ENCODE measurements around the gene ZNF428. TPM values are rescaled to one million over a fixed set of nuclear protein-coding genes. Genes with fewer than 3 reads are reported as not detected.

The ZNF428 gene
- total RNA-seq, 1 donor from 2014 or later, result 87.5 TPM

DNA sequence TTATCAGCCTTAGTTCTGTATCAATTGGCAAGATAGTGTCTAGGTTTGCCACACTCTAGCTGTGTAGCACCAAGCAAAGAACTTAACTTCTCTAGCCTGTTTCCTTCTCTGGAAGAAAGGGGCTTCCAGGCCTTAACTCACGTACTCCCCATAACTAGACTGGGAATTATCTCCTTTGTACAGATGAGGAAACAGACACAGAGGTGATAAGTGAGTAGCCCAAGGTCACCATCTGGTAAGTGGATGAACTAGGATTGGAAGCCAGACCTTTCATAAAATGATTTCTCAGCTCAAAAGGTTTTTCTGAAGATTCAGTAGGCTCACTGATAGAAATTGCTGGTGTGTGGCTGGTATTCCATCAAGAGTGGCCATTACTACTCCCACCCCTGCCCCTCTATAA lies 3.1 kb downstream of the ZNF428 start:
- no peak for DNase-seq (ENCODE audit: low spot score, unreplicated experiment)
- TF ChIP-seq, protein P1, sequence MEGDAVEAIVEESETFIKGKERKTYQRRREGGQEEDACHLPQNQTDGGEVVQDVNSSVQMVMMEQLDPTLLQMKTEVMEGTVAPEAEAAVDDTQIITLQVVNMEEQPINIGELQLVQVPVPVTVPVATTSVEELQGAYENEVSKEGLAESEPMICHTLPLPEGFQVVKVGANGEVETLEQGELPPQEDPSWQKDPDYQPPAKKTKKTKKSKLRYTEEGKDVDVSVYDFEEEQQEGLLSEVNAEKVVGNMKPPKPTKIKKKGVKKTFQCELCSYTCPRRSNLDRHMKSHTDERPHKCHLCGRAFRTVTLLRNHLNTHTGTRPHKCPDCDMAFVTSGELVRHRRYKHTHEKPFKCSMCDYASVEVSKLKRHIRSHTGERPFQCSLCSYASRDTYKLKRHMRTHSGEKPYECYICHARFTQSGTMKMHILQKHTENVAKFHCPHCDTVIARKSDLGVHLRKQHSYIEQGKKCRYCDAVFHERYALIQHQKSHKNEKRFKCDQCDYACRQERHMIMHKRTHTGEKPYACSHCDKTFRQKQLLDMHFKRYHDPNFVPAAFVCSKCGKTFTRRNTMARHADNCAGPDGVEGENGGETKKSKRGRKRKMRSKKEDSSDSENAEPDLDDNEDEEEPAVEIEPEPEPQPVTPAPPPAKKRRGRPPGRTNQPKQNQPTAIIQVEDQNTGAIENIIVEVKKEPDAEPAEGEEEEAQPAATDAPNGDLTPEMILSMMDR (IDR thresholded peaks at IDR 0.05; ENCODE audit: unreplicated experiment), result no peak
- Mint-ChIP-seq H3K9me3 (ENCODE audit: low read depth) (no peaks in the 10 kb centered on the region), H3K36me3 (ENCODE audit: insufficient read depth) (peaks cover 18% of the 10 kb centered on the region), H3K27ac (no peak overlapping the region), H3K4me3 (ENCODE audit: low read depth) (no peak overlapping the region), H3K4me1 (ENCODE audit: low read depth) (peaks cover 10% of the 10 kb centered on the region), H3K27me3 (no peaks in the 10 kb centered on the region)

DNA sequence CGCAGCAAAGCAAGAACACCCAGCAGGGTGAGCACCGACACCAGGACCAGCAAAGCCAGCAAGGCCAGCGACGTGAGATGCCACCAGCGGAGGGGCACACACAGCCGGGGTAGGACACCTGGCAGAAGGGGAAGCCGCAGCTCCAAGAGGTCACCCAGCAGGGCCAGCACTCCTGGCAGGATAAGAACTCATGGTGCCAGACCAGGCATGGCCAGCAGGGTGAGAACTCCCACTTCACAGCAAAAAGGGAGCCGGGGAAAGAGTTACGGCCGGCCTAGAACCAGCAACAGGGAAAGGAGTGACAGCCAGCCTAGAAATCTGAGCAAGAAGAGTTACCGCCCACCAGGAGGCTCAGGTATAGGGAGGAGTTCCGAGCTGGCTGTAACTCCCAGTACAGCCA lies 7.1 kb downstream of the ZNF428 start:
- Mint-ChIP-seq H3K9me3 (ENCODE audit: low read depth) (no peaks in the 10 kb centered on the region), H3K4me3 (ENCODE audit: low read depth) (no peak overlapping the region), H3K27ac (no peak overlapping the region), H3K27me3 (no peaks in the 10 kb centered on the region), H3K4me1 (ENCODE audit: low read depth) (no peaks in the 10 kb centered on the region), H3K36me3 (ENCODE audit: insufficient read depth) (peaks cover 20% of the 10 kb centered on the region)
- DNase-seq (ENCODE audit: low spot score, unreplicated experiment), result no peak
- TF ChIP-seq, protein P1 (IDR thresholded peaks at IDR 0.05; ENCODE audit: unreplicated experiment), result no peak

DNA sequence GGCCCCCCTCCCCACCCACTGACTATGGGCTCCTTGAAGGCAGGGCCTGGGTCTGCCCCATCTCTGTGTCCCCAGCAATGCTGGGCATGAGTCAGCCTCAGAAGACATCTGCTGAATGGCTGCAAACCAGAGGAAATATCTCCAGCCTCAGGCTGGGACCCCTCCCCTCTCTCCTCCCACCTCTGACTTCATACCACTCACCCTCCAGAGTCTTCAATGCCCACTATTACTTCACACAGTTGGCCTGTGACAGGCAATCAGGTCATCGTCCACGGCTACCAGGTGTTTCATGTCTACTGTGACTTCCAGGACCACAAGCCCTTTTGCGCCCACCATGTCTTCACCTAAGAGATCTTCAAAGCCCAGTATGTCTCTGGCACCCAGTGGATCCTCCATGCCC lies 7.6 kb downstream of the ZNF428 start, which contains the start of gene SRRM5:
Gene SRRM5, plus strand, starts transcription at position 301 of the 400 bp plus-strand sequence. Its CDS starts 34 bp downstream, at position 335.
- H3K36me3 Mint-ChIP-seq (ENCODE audit: insufficient read depth), result peaks cover 23% of the 10 kb centered on the region
- no peaks in the 10 kb centered on the region for H3K4me1 Mint-ChIP-seq (ENCODE audit: low read depth)
- H3K4me3 Mint-ChIP-seq (ENCODE audit: low read depth), result no peak within 1 kb of the TSS
- peak within 1 kb of the TSS; percentile 90 for H3K27ac Mint-ChIP-seq
- TF ChIP-seq, protein P1 (IDR thresholded peaks at IDR 0.05; ENCODE audit: unreplicated experiment), result no peak
- no peaks in the 10 kb centered on the region for H3K27me3 Mint-ChIP-seq
- no peaks in the 10 kb centered on the region for H3K9me3 Mint-ChIP-seq (ENCODE audit: low read depth)
- DNase-seq (ENCODE audit: low spot score, unreplicated experiment), result no peak

DNA sequence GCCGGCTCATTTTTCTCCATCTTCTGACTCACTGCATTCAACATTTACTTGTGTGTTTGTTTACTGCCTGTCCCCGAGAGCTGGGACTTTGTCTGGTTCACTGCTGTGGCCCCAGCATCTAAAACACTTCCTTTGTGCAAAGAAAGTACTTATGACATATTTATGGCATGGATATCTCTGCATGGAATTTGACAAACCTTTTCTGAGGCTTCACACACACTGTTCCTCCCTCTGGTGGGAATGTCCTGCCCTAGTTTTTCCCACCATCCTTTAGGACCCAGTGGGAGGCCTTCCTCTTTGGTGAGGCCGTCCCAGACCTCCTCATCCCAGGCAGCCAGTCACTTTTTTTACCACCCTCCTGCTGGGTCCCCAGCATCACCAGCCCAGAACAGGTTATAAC lies 8.9 kb downstream of the ZNF428 start:
- no peaks in the 10 kb centered on the region for H3K9me3 Mint-ChIP-seq (ENCODE audit: low read depth)
- H3K27ac Mint-ChIP-seq, result peak overlapping the region; percentile 90
- DNase-seq (ENCODE audit: low spot score, unreplicated experiment), result no peak
- H3K27me3 Mint-ChIP-seq, result no peaks in the 10 kb centered on the region
- peaks cover 24% of the 10 kb centered on the region for H3K36me3 Mint-ChIP-seq (ENCODE audit: insufficient read depth)
- no peaks in the 10 kb centered on the region for H3K4me1 Mint-ChIP-seq (ENCODE audit: low read depth)
- TF ChIP-seq, protein P1 (IDR thresholded peaks at IDR 0.05; ENCODE audit: unreplicated experiment), result no peak
- no peak overlapping the region for H3K4me3 Mint-ChIP-seq (ENCODE audit: low read depth)

DNA sequence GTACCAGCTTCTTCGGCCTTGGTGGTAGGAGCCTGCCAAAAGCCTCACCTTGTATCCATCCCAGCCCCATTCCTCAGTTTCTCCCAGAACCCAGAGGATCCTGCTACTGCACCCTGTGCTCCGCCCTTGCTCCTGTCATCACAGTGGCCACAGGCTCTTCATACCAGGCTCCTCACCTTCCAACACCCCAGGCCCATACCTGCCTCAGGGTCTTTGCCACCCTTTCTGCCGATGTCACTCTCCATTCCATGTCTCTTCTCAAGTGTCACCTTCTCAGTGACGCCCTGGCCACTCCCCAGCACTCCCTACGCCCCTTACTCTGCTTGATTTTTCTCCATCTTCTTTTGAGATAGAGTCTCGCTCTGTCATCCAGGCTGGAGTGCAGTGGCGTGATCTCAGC lies 9.6 kb downstream of the ZNF428 start:
- Mint-ChIP-seq H3K9me3 (ENCODE audit: low read depth) (no peaks in the 10 kb centered on the region), H3K4me3 (ENCODE audit: low read depth) (no peak overlapping the region), H3K4me1 (ENCODE audit: low read depth) (no peaks in the 10 kb centered on the region), H3K27me3 (no peaks in the 10 kb centered on the region), H3K27ac (no peak overlapping the region), H3K36me3 (ENCODE audit: insufficient read depth) (peaks cover 25% of the 10 kb centered on the region)
- TF ChIP-seq, protein P1 (IDR thresholded peaks at IDR 0.05; ENCODE audit: unreplicated experiment), result no peak
- DNase-seq (ENCODE audit: low spot score, unreplicated experiment), result no peak
